ENCODE results near the gene ZNF324.

DNA sequence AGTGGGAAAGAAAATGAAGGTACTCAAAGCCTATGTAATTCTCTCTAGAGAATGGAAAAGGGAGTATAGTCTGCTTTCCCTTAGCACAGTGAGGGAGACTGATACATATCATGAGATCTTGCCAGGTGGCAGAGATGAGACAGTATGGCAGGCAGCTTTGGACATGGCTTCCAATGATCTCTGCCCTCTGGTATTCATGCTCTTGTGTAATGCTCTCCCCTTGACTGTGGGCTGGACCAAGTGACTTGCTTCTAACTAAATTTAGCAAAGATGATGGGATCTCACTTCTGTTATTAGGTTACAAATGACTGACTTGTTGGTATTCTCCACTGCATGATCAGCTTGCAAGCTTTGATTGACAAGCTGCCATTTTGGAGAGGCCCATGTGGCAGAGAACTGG lies 37.1 kb upstream of the ZNF324 start:
- TF ChIP-seq ZC3H10 (CRISPR knock-in tag; IDR thresholded peaks at IDR 0.05) (no peak), TOX (CRISPR knock-in tag; IDR thresholded peaks at IDR 0.05; ENCODE audit: borderline replicate concordance) (no peak), RARB (CRISPR knock-in tag; IDR thresholded peaks at IDR 0.05) (no peak)
